Activated B cell treated with CpG ODN at 0.5 μM for 24 hours (primary cell): Measurements from ENCODE around the gene ZNF641. TPM values are rescaled to one million over a fixed set of nuclear protein-coding genes. Genes with fewer than 3 reads are reported as not detected.

Experiments used
- ATAC-seq: fragments of 200-7000 bp; cut with Tn5 transposase; one replicate; pipeline ENCODE4 v1.10.0; 2021; ENCODE audit warnings: low read depth, mild to moderate bottlenecking, moderate library complexity
- CTCF ChIA-PET: fragments of 350-600 bp; sonication (Branson Sonifier 250); formaldehyde crosslinking; loops from one replicate; lab custom pipeline; 2021; ENCODE audit warnings: antibody characterized with exemption; lab: Charles Lee
- POLR2A ChIA-PET: fragments of 350-600 bp; sonication (Branson Sonifier 250); formaldehyde crosslinking; loops from one replicate; lab custom pipeline; 2021; ENCODE audit warnings: antibody characterized with exemption; lab: Charles Lee
- DNase-seq: peaks from one replicate; pipeline ENCODE4 v3.0.0; 2022
- H3K27ac Mint-ChIP-seq: one replicate; pipeline ENCODE4 v1.8.0; 2020; ENCODE audit warnings: mixed read lengths
- H3K27me3 Mint-ChIP-seq: one replicate; pipeline ENCODE4 v1.8.0; 2021; ENCODE audit warnings: mixed read lengths
- H3K36me3 Mint-ChIP-seq: one replicate; pipeline ENCODE4 v1.8.0; 2021; ENCODE audit warnings: low read depth, mixed read lengths
- H3K4me1 Mint-ChIP-seq: one replicate; pipeline ENCODE4 v1.8.0; 2021; ENCODE audit warnings: mixed read lengths
- H3K4me3 Mint-ChIP-seq: one replicate; pipeline ENCODE4 v1.8.0; 2020; ENCODE audit warnings: mild to moderate bottlenecking, mixed read lengths
- H3K9me3 Mint-ChIP-seq: one replicate; pipeline ENCODE4 v1.8.0; 2020; ENCODE audit warnings: mixed read lengths
- intact Hi-C: fragments of 100-400 bp; cut with micrococcal nuclease; formaldehyde crosslinking; loops from one replicate; pipeline ENCODE4 v1.15.1; 2024
- total RNA-seq: library from RNA; stranded (reverse); gene quantifications from 2 replicates; pipeline ENCODE4 v1.2.3, GENCODE V29; 2022
- TF ChIP-seq, protein P1 (sequence below): fragments of 200-600 bp; IDR thresholded peaks from one replicate; pipeline ENCODE4 v1.8.0; 2022; ENCODE audit warnings: antibody characterized with exemption, mild to moderate bottlenecking

Gene ZNF641
- total RNA-seq, 1 donor from 2014 or later, result 34.5 TPM

DNA sequence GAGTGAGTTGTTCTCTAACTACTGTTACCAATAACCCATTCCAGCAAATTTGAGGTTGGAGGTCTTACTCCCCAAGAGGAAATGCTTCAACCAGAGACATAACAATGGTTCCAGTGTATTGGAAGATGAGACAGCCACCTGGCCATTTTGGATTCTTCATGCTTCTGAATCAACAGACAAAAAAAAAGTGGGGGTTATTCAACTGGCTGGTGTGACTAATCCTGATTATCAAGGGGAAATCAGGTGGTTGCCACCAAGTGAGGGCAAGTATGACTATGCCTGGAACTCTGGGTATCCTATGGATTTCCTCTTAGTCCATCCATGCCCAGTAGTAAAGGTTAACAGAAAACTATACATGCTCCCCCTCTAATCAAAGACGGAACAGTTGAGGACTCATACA, 29.9 kb upstream of the ZNF641 start:
- POLR2A ChIA-PET, result interaction anchor here (0.5 kb wide), 1 partner anchor 1456 kb away, joined by 4 read pairs; no protein-coding TSS in a partner anchor
- Mint-ChIP-seq H3K4me1 (no peaks in the 10 kb centered on the region), H3K9me3 (no peaks in the 10 kb centered on the region), H3K4me3 (no peak overlapping the region), H3K27ac (no peak overlapping the region), H3K27me3 (peaks cover 33% of the 10 kb centered on the region), H3K36me3 (no peaks in the 10 kb centered on the region)
- no peak for DNase-seq
- CTCF ChIA-PET, result no interaction called here
- TF ChIP-seq, protein P1, sequence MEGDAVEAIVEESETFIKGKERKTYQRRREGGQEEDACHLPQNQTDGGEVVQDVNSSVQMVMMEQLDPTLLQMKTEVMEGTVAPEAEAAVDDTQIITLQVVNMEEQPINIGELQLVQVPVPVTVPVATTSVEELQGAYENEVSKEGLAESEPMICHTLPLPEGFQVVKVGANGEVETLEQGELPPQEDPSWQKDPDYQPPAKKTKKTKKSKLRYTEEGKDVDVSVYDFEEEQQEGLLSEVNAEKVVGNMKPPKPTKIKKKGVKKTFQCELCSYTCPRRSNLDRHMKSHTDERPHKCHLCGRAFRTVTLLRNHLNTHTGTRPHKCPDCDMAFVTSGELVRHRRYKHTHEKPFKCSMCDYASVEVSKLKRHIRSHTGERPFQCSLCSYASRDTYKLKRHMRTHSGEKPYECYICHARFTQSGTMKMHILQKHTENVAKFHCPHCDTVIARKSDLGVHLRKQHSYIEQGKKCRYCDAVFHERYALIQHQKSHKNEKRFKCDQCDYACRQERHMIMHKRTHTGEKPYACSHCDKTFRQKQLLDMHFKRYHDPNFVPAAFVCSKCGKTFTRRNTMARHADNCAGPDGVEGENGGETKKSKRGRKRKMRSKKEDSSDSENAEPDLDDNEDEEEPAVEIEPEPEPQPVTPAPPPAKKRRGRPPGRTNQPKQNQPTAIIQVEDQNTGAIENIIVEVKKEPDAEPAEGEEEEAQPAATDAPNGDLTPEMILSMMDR, result no peak
- intact Hi-C loops, result no loop called here
- ATAC-seq, result no peak

DNA sequence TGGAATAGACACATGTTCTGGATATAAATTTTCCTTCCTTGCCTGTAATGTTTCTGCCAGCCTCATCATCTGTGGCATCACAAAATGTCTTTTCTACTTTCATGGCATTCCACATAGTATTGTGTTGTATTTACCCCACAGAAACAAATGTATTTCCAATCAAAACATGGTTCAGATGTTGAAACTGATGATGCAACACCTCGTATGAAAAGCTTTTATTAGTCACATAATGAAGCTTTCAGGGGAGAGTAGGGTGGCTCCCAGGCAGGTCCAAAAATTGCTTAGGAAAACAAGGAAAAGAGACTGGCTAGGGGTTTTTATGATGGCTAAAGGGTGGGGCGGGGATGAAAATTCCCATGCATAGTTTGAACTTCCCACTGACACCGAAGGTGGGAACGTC, 29.1 kb upstream of the ZNF641 start:
- DNase-seq (no peak), ATAC-seq (no peak)
- CTCF ChIA-PET, result no interaction called here
- POLR2A ChIA-PET, result no interaction called here
- Mint-ChIP-seq H3K4me3 (no peak overlapping the region), H3K4me1 (no peaks in the 10 kb centered on the region), H3K27ac (no peak overlapping the region), H3K27me3 (peaks cover 32% of the 10 kb centered on the region), H3K36me3 (no peaks in the 10 kb centered on the region), H3K9me3 (no peaks in the 10 kb centered on the region)
- TF ChIP-seq, protein P1, result no peak
- intact Hi-C loops, result no loop called here

DNA sequence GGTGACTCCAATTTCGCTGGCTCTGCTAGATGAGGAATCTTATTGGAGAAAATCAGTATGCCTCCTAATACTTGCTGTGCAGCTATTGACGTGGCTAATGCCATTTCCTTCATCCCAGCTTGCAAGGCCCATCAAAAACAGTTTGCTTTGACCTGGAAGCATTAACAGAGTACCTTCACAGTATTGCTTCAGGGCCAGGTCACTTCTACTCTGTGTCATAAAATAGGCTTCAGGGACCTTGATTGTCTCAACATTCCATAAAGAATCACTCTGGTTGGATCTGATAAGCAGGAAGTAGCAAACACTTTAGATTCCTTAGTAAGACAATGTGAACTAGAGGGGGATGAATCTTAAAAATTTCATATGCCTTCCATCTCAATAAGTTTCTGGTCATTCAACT, 26.9 kb upstream of the ZNF641 start:
- no peaks in the 10 kb centered on the region for H3K4me1 Mint-ChIP-seq
- H3K27ac Mint-ChIP-seq, result no peak overlapping the region
- H3K27me3 Mint-ChIP-seq, result peaks cover 27% of the 10 kb centered on the region
- TF ChIP-seq, protein P1, result no peak
- no peak overlapping the region for H3K4me3 Mint-ChIP-seq
- CTCF ChIA-PET, result no interaction called here
- no peaks in the 10 kb centered on the region for H3K9me3 Mint-ChIP-seq
- ATAC-seq (no peak), DNase-seq (no peak)
- H3K36me3 Mint-ChIP-seq, result no peaks in the 10 kb centered on the region
- intact Hi-C loops, result no loop called here
- POLR2A ChIA-PET, result no interaction called here

DNA sequence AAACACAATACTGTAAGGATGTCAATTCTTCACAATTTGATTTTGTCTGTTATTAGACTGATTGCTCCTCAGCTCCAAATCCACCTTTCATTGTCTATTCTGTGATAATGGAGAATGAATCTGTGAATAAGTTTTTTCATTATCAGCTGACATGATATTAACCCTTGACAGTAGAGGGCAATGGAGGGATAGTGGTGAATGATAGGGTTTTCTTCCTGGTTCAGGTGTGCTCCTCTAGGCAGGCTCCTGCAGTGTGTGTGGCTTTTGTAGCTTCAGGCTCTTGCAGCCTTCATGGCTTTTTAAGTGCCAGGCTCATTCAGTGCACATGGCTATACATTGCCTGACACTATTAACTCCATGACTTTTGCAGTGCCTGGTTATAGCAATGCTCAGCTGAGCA, 23.4 kb upstream of the ZNF641 start:
- ChIA-PET POLR2A (no interaction called here), CTCF (no interaction called here)
- no peak overlapping the region for H3K4me3 Mint-ChIP-seq
- DNase-seq, result no peak
- no peaks in the 10 kb centered on the region for H3K9me3 Mint-ChIP-seq
- TF ChIP-seq, protein P1, result no peak
- H3K27me3 Mint-ChIP-seq, result peaks cover 16% of the 10 kb centered on the region
- intact Hi-C loops, result no loop called here
- H3K4me1 Mint-ChIP-seq, result no peaks in the 10 kb centered on the region
- H3K36me3 Mint-ChIP-seq, result no peaks in the 10 kb centered on the region
- no peak overlapping the region for H3K27ac Mint-ChIP-seq
- ATAC-seq, result no peak

DNA sequence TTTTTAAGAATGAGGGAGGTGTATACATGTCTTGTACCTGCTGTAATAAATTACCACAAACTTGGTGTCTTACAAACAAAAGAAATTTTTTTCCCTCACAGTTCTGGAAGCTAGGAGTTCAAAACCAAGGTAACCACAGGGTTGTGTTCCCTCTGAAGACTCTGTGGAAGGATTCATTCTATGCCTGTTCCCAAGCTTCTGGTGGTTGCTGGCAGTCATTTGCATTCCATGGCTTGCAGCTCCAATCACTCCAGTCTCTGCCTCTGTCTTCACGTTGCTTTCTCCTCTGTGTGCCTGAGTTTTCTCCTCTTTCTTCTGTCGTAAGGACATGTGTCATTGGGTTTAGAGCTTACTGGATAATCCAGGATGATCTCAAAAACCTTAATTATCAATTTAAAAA, 15.4 kb upstream of the ZNF641 start:
- CTCF ChIA-PET, result no interaction called here
- no peak for DNase-seq
- H3K9me3 Mint-ChIP-seq, result no peaks in the 10 kb centered on the region

More for the DNA sequence above, 15.4 kb upstream of the ZNF641 start:
- POLR2A ChIA-PET, result no interaction called here
- Mint-ChIP-seq H3K4me1 (no peaks in the 10 kb centered on the region), H3K36me3 (no peaks in the 10 kb centered on the region), H3K4me3 (no peak overlapping the region), H3K27ac (no peak overlapping the region), H3K27me3 (peaks cover 7% of the 10 kb centered on the region)
- intact Hi-C loops, result no loop called here
- no peak for ATAC-seq
- TF ChIP-seq, protein P1, result no peak
